Caco-2 (cell line): ENCODE data around the gene NALF2. TPM values are rescaled to one million over a fixed set of nuclear protein-coding genes. Genes with fewer than 3 reads are reported as not detected.

Experiments
- BruUV-seq: library from RNA; stranded (reverse); fragments of 400-500 nt; replicated peaks from 2 replicates; lab custom pipeline; 2021; lab: Mats Ljungman, UMichigan
- CTCF ChIA-PET: fragments of 300-600 bp; sonication (Branson Sonifier 250); formaldehyde crosslinking; loops from one replicate; lab custom pipeline; 2022; ENCODE audit warnings: antibody characterized with exemption; lab: Charles Lee
- POLR2A ChIA-PET: fragments of 300-600 bp; sonication (Branson Sonifier 250); formaldehyde crosslinking; loops from one replicate; lab custom pipeline; 2022; ENCODE audit warnings: antibody characterized with exemption; lab: Charles Lee
- DNase-seq, 2 experiments: peaks; one replicate each; pipeline versions ENCODE4 v3.0.0 to v3.0.0-alpha.2; 2020 to 2022
- H3K27me3 ChIP-seq: replicated peaks from 2 replicates; pipeline ENCODE4 v1.6.0; 2011; ENCODE audit warnings: low read length; ENCODE audit not compliant: control insufficient read depth, insufficient read depth
- H3K36me3 ChIP-seq: 2 replicates; pipeline ENCODE4 v1.5.1; 2011; ENCODE audit warnings: low read length; ENCODE audit not compliant: control insufficient read depth, insufficient read depth
- H3K4me1 ChIP-seq: fragments of 250-450 bp; sonication (Bioruptor Pico); 2 replicates; pipeline ENCODE4 v1.5.1; 2020; ENCODE audit warnings: mild to moderate bottlenecking
- H3K4me3 ChIP-seq: 2 replicates; pipeline ENCODE4 v1.5.1; 2011; ENCODE audit warnings: low read depth, mild to moderate bottlenecking, control low read depth, low read length
- H3K9me3 ChIP-seq: fragments of 250-450 bp; sonication (Bioruptor Pico); 2 replicates; pipeline ENCODE4 v1.5.1; 2020; ENCODE audit warnings: mild to moderate bottlenecking, moderate library complexity
- H3K27ac Mint-ChIP-seq: one replicate; pipeline ENCODE4 v1.8.0; 2022; ENCODE audit warnings: mixed read lengths; ENCODE audit not compliant: unreplicated experiment
- H3K27me3 Mint-ChIP-seq: one replicate; pipeline ENCODE4 v1.8.0; 2022; ENCODE audit warnings: mixed read lengths; ENCODE audit not compliant: insufficient read depth, unreplicated experiment
- H3K36me3 Mint-ChIP-seq: one replicate; pipeline ENCODE4 v1.8.0; 2022; ENCODE audit warnings: mild to moderate bottlenecking, mixed read lengths; ENCODE audit not compliant: insufficient read depth, unreplicated experiment
- H3K4me1 Mint-ChIP-seq: one replicate; pipeline ENCODE4 v1.8.0; 2022; ENCODE audit warnings: low read depth, mixed read lengths; ENCODE audit not compliant: unreplicated experiment
- H3K4me3 Mint-ChIP-seq: one replicate; pipeline ENCODE4 v1.8.0; 2022; ENCODE audit warnings: mild to moderate bottlenecking, moderate library complexity, mixed read lengths; ENCODE audit not compliant: unreplicated experiment
- H3K9me3 Mint-ChIP-seq: one replicate; pipeline ENCODE4 v1.8.0; 2022; ENCODE audit warnings: mixed read lengths; ENCODE audit not compliant: unreplicated experiment
- intact Hi-C: fragments of 100-400 bp; cut with micrococcal nuclease; formaldehyde crosslinking; loops from one replicate; pipeline ENCODE4 v1.10.0; 2022; ENCODE audit not compliant: unreplicated experiment
- total RNA-seq: library from RNA; stranded (reverse); gene quantifications from 2 replicates; pipeline ENCODE4 v1.2.3, GENCODE V29; 2022
- TF ChIP-seq, protein P1 (sequence below), 2 experiments: fragments of 200-600 bp in 1 of 2; IDR thresholded peaks; 1 replicate in 1 of 2; 2 replicates in 1 of 2; pipeline versions ENCODE4 v1.5.1 to v1.8.0; 2011 to 2022; ENCODE audit warnings: antibody characterized with exemption in 1 of 2, control low read depth in 1 of 2, inconsistent platforms in 1 of 2, low read depth in 1 of 2, low read length in 1 of 2, mild to moderate bottlenecking in 1 of 2, moderate library complexity in 1 of 2; ENCODE audit not compliant: insufficient read depth in 1 of 2, severe bottlenecking in 1 of 2, unreplicated experiment in 1 of 2

NALF2 gene
- total RNA-seq, 1 experiment from 2014 or later: 3.1 TPM

DNA sequence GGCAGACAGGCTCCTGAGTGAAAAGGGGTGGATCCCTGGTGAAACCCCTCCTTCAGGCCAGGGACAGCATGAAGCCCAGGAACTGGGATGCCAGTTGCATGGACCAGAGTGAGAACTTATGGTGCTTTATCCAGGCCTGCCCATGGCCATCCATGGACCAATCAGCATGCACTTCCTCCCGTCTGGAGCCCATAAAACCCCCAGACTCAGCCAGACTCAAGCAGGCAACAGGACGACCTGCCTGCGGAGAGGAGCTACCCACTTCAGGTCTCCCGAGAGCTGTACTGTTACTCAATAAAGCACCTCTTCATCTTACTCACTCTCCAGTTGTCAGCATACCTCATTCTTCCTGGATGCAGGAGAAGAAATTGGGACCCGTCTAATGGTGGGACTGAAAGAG lies 42.9 kb downstream of the NALF2 start:
- TF ChIP-seq, protein P1, sequence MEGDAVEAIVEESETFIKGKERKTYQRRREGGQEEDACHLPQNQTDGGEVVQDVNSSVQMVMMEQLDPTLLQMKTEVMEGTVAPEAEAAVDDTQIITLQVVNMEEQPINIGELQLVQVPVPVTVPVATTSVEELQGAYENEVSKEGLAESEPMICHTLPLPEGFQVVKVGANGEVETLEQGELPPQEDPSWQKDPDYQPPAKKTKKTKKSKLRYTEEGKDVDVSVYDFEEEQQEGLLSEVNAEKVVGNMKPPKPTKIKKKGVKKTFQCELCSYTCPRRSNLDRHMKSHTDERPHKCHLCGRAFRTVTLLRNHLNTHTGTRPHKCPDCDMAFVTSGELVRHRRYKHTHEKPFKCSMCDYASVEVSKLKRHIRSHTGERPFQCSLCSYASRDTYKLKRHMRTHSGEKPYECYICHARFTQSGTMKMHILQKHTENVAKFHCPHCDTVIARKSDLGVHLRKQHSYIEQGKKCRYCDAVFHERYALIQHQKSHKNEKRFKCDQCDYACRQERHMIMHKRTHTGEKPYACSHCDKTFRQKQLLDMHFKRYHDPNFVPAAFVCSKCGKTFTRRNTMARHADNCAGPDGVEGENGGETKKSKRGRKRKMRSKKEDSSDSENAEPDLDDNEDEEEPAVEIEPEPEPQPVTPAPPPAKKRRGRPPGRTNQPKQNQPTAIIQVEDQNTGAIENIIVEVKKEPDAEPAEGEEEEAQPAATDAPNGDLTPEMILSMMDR (IDR thresholded peaks at IDR 0.05; ENCODE audit: insufficient read depth in 1 of 2, low read depth in 1 of 2, low read length in 1 of 2, severe bottlenecking in 1 of 2, unreplicated experiment in 1 of 2): no peak
- ChIA-PET POLR2A (no interaction called here), CTCF (no interaction called here)
- Histone ChIP-seq H3K36me3 (no peaks in the 10 kb centered on the region), H3K4me3 (no peak overlapping the region), H3K4me1 (no peaks in the 10 kb centered on the region), H3K27me3 (no peaks in the 10 kb centered on the region), H3K9me3 (no peaks in the 10 kb centered on the region)
- no peak for DNase-seq
- Mint-ChIP-seq H3K36me3 (no peaks in the 10 kb centered on the region), H3K4me3 (no peak overlapping the region), H3K27ac (no peak overlapping the region), H3K27me3 (no peaks in the 10 kb centered on the region), H3K4me1 (no peaks in the 10 kb centered on the region), H3K9me3 (peaks cover 15% of the 10 kb centered on the region)
- intact Hi-C loops: no loop called here
- BruUV-seq: no TSS peak

DNA sequence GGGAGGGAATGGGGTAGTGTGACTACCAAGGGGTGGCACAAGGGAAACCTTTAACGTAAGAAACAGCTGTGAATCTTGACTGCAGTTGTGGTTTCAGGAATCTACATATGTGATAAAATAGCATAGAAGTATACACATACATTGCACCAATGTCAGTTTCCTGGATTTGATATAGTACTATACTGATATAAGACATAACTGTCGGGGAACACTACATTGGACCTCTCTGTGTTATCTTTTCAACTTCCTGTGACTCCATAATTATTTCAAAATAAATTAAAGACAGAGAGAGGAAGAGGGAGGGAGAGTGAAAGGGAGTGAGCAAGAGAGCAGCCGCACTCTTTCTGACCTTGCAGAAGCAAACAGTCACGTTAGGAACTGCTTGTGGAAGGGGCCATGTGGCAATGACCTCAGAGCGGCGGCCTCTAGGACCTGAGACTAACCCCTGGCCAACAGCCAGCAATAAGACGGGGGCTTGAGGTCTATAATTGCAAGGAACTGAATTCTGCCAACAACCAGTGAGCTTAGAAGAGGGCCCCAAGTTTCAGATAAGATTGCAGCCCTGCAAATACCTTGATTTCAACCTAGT lies 47.4 kb downstream of the NALF2 start:
- no peaks in the 10 kb centered on the region for H3K36me3 Mint-ChIP-seq
- Histone ChIP-seq H3K36me3 (no peaks in the 10 kb centered on the region), H3K9me3 (no peaks in the 10 kb centered on the region), H3K4me1 (peaks cover 10% of the 10 kb centered on the region), H3K4me3 (no peak overlapping the region), H3K27me3 (no peaks in the 10 kb centered on the region)
- no peaks in the 10 kb centered on the region for H3K9me3 Mint-ChIP-seq
- H3K27me3 Mint-ChIP-seq: no peaks in the 10 kb centered on the region
- BruUV-seq: no TSS peak
- TF ChIP-seq, protein P1 (IDR thresholded peaks at IDR 0.05; ENCODE audit: insufficient read depth in 1 of 2, low read depth in 1 of 2, low read length in 1 of 2, severe bottlenecking in 1 of 2, unreplicated experiment in 1 of 2): no peak
- intact Hi-C loops: no loop called here
- POLR2A ChIA-PET: no interaction called here
- no peak overlapping the region for H3K4me3 Mint-ChIP-seq
- no peak overlapping the region for H3K27ac Mint-ChIP-seq
- DNase-seq: no peak
- CTCF ChIA-PET: no interaction called here
- H3K4me1 Mint-ChIP-seq: no peaks in the 10 kb centered on the region

DNA sequence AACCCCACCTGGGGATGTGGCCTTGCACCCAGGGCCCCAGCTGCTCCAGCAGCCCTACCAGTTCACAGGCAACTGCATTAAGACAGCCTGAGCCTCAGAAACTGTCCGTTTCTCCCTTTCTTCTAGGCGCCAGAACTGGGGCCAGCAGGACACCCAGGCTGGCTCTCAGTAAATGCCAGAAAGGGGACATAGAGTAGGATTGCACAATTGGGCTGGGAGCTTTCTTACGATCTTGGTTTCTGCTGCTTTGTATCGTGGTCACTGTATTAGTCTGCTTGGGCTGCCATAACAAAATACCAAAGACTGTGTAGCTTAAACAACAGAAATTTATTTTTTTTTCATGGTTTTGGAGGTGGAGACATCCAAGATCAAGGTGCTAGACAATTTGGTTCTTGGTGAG lies 48.4 kb downstream of the NALF2 start:
- H3K27me3 ChIP-seq: no peaks in the 10 kb centered on the region
- intact Hi-C loops: no loop called here
- ChIA-PET POLR2A (no interaction called here), CTCF (no interaction called here)
- Mint-ChIP-seq H3K4me3 (no peak overlapping the region), H3K27ac (no peak overlapping the region), H3K36me3 (no peaks in the 10 kb centered on the region), H3K27me3 (no peaks in the 10 kb centered on the region), H3K4me1 (no peaks in the 10 kb centered on the region), H3K9me3 (no peaks in the 10 kb centered on the region)
- no peaks in the 10 kb centered on the region for H3K9me3 ChIP-seq
- no peaks in the 10 kb centered on the region for H3K36me3 ChIP-seq
- DNase-seq: no peak
- H3K4me3 ChIP-seq: no peak overlapping the region
- no TSS peak for BruUV-seq
- H3K4me1 ChIP-seq: peaks cover 19% of the 10 kb centered on the region
- TF ChIP-seq, protein P1 (IDR thresholded peaks at IDR 0.05; ENCODE audit: insufficient read depth in 1 of 2, low read depth in 1 of 2, low read length in 1 of 2, severe bottlenecking in 1 of 2, unreplicated experiment in 1 of 2): no peak

Other genes with a start within 250 kb of the NALF2 start
- 0.67 and 0.98 TPM in 2 replicates for gene EDA, start 111.8 kb downstream of the NALF2 start, total RNA-seq